K562 (cell line): ENCODE data around the gene KLHDC10. TPM values are rescaled to one million over a fixed set of nuclear protein-coding genes. Genes with fewer than 3 reads are reported as not detected.

Experiments
- ASH1L ChIP-seq: fragments of 450-650 bp; IDR thresholded peaks from 2 replicates; pipeline ENCODE4 v1.6.1; 2018; ENCODE audit warnings: borderline replicate concordance, mild to moderate bottlenecking, low read depth; ENCODE audit not compliant: partially characterized antibody
- BRCA1 ChIP-seq, 2 experiments: fragments of 450-650 bp in 1 of 2; sonication (generic) in 1 of 2; formaldehyde crosslinking in 1 of 2; IDR thresholded peaks; 2 replicates each; pipeline versions ENCODE4 v1.5.0 to v1.6.1; 2017 to 2020; ENCODE audit warnings: mild to moderate bottlenecking in 1 of 2, missing genetic modification reagents in 1 of 2
- ELF4 ChIP-seq: fragments of 450-650 bp; formaldehyde crosslinking; IDR thresholded peaks from 2 replicates; pipeline ENCODE4 v1.4.0; 2022; ENCODE audit warnings: missing genetic modification characterization
- ETV5 ChIP-seq: sonication (generic); formaldehyde crosslinking; IDR thresholded peaks from 2 replicates; pipeline ENCODE4 v1.4.0; 2020; ENCODE audit warnings: low read depth, mild to moderate bottlenecking, missing genetic modification reagents
- NCOA4 ChIP-seq: fragments of 450-650 bp; IDR thresholded peaks from 2 replicates; pipeline ENCODE4 v1.6.1; 2018; ENCODE audit warnings: mild to moderate bottlenecking; ENCODE audit not compliant: partially characterized antibody
- TRIM24 ChIP-seq, 2 experiments: fragments of 450-650 bp; IDR thresholded peaks; 2 replicates each; pipeline ENCODE4 v1.6.1; 2016
- WHSC1 ChIP-seq: IDR thresholded peaks from one replicate; pipeline ENCODE4 v1.6.1; 2012; ENCODE audit warnings: low read length, control low read depth, inconsistent platforms
- ZNF217 ChIP-seq: sonication (generic); formaldehyde crosslinking; IDR thresholded peaks from 2 replicates; pipeline ENCODE4 v1.8.0; 2022; ENCODE audit warnings: mild to moderate bottlenecking, missing genetic modification reagents
- ZNF57 ChIP-seq: fragments of 450-650 bp; formaldehyde crosslinking; IDR thresholded peaks from 2 replicates; pipeline ENCODE4 v1.4.0; 2020; ENCODE audit warnings: mild to moderate bottlenecking, moderate library complexity
- polyA plus RNA-seq, 8 experiments: library from polyadenylated mRNA; depleted of rRNA in 4 of 8; stranded (reverse) in 5 of 8; unstranded in 3 of 8; fragments of >200 nt; fragmentation: Nextera tagmentation in 2 of 8; fragmentation: Illumina TruSeq in 1 of 8; extraction: Ambion mirVana in 2 of 8; extraction: Trizol in 1 of 8; gene quantifications; 2 replicates each; pipeline versions ENCODE4 v1.2.1 to v1.2.3, GENCODE V29; 2011 to 2014; ENCODE audit warnings: inconsistent platforms in 1 of 8, missing spikeins in 1 of 8
- total RNA-seq, 7 experiments: library from RNA; depleted of rRNA in 6 of 7; stranded (reverse); fragments of >200 nt in 6 of 7; fragmentation: Illumina TruSeq in 2 of 7; extraction: Trizol in 2 of 7; gene quantifications; 2 replicates each; pipeline versions ENCODE4 v1.2.1 to v1.2.3, GENCODE V29; 2011 to 2021; ENCODE audit warnings: low replicate concordance in 1 of 7
- TF ChIP-seq, protein P1 (sequence below), 2 experiments: fragments of 250-450 bp in 1 of 2; fragments of 450-650 bp in 1 of 2; sonication (Bioruptor Pico) in 1 of 2; IDR thresholded peaks; 2 replicates each; pipeline versions ENCODE4 v1.6.1 to v1.8.0; 2016 to 2021; ENCODE audit warnings: mild to moderate bottlenecking in 2 of 2, moderate library complexity in 2 of 2, missing compliant biosample characterization in 1 of 2, missing genetic modification characterization in 1 of 2
- TF ChIP-seq, protein P2 (sequence below): fragments of 450-650 bp; IDR thresholded peaks from 2 replicates; pipeline ENCODE4 v1.6.1; 2017; ENCODE audit warnings: antibody characterized with exemption
- TF ChIP-seq, protein P3 (sequence below), 2 experiments: fragments of 450-650 bp in 1 of 2; sonication (generic) in 1 of 2; formaldehyde crosslinking in 1 of 2; IDR thresholded peaks; 2 replicates each; pipeline versions ENCODE4 v1.7.1 to v1.9.0; 2016 to 2022; ENCODE audit warnings: inconsistent platforms in 1 of 2, mild to moderate bottlenecking in 1 of 2, missing genetic modification reagents in 1 of 2

KLHDC10 gene
- total and polyA plus RNA-seq, 9 of the 15 experiments (the other 6 are each of a cell fraction or from before 2014, with no cell fraction given): 9.8 to 80.5 (median 31.4) TPM

DNA sequence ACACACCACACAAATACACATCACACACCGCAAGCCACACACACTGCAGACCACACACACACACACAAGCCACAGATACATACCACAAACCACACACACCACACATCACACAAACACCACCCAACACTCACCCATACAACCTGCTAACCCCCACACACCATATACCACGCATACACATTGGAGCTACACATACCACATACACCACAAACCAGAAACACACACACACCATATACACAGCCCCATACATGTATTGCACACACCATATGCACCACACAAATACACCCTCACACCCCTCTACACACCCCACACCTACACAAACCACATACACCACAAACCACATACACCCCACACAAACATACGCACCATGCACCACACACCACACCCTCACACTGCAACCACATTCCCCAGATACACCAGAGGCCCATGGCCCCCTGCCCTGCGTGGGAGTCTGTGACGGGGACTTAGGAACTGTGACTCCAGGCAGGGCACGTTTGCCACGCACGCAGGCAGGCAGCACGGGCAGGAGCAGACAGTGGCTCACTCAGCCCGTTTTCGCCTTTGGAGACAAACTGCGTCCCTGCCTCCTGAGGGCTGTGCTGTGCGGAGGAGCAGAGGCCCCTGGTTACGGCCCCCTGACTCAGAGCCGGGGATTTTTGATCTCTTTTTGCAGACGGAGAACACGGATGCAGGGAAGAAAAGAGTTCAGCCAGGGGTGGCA is 82.3 kb downstream of the KLHDC10 start (continued):
- TF ChIP-seq, protein P1, sequence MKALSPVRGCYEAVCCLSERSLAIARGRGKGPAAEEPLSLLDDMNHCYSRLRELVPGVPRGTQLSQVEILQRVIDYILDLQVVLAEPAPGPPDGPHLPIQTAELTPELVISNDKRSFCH (CRISPR knock-in tag; IDR thresholded peaks at IDR 0.05): no peak
- TF ChIP-seq, protein P1 (tag; IDR thresholded peaks at IDR 0.05): peak; percentile 21; the same call in 1 of the 2 replicates
- TF ChIP-seq WHSC1 (peak; percentile 39), ZNF57 (CRISPR knock-in tag) (no peak), NCOA4 (no peak), ZNF217 (CRISPR knock-in tag) (peak; percentile 69; the same call in 1 of the 2 replicates), TRIM24 (IDR thresholded peaks at IDR 0.05) (0 out of 4 replicates have a peak, but pooled peaks have one; percentile 27 to 43), ASH1L (peak; percentile 36), ELF4 (peak; percentile 8; the same call in 1 of the 2 replicates), BRCA1 (IDR thresholded peaks at IDR 0.05) (no peak), BRCA1 (CRISPR knock-in tag; IDR thresholded peaks at IDR 0.05) (0 out of 2 replicates have a peak, but pooled peaks have one; percentile 66), ETV5 (CRISPR knock-in tag) (0 out of 2 replicates have a peak, but pooled peaks have one; percentile 24)
- TF ChIP-seq, protein P2, sequence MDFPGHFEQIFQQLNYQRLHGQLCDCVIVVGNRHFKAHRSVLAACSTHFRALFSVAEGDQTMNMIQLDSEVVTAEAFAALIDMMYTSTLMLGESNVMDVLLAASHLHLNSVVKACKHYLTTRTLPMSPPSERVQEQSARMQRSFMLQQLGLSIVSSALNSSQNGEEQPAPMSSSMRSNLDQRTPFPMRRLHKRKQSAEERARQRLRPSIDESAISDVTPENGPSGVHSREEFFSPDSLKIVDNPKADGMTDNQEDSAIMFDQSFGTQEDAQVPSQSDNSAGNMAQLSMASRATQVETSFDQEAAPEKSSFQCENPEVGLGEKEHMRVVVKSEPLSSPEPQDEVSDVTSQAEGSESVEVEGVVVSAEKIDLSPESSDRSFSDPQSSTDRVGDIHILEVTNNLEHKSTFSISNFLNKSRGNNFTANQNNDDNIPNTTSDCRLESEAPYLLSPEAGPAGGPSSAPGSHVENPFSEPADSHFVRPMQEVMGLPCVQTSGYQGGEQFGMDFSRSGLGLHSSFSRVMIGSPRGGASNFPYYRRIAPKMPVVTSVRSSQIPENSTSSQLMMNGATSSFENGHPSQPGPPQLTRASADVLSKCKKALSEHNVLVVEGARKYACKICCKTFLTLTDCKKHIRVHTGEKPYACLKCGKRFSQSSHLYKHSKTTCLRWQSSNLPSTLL: 0 out of 2 replicates have a peak, but pooled peaks have one; percentile 60
- TF ChIP-seq, protein P3, sequence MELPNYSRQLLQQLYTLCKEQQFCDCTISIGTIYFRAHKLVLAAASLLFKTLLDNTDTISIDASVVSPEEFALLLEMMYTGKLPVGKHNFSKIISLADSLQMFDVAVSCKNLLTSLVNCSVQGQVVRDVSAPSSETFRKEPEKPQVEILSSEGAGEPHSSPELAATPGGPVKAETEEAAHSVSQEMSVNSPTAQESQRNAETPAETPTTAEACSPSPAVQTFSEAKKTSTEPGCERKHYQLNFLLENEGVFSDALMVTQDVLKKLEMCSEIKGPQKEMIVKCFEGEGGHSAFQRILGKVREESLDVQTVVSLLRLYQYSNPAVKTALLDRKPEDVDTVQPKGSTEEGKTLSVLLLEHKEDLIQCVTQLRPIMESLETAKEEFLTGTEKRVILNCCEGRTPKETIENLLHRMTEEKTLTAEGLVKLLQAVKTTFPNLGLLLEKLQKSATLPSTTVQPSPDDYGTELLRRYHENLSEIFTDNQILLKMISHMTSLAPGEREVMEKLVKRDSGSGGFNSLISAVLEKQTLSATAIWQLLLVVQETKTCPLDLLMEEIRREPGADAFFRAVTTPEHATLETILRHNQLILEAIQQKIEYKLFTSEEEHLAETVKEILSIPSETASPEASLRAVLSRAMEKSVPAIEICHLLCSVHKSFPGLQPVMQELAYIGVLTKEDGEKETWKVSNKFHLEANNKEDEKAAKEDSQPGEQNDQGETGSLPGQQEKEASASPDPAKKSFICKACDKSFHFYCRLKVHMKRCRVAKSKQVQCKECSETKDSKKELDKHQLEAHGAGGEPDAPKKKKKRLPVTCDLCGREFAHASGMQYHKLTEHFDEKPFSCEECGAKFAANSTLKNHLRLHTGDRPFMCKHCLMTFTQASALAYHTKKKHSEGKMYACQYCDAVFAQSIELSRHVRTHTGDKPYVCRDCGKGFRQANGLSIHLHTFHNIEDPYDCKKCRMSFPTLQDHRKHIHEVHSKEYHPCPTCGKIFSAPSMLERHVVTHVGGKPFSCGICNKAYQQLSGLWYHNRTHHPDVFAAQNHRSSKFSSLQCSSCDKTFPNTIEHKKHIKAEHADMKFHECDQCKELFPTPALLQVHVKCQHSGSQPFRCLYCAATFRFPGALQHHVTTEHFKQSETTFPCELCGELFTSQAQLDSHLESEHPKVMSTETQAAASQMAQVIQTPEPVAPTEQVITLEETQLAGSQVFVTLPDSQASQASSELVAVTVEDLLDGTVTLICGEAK (IDR thresholded peaks at IDR 0.05): no peak
- TF ChIP-seq, protein P3 (CRISPR knock-in tag; IDR thresholded peaks at IDR 0.05): peak; percentile 10; the same call in 1 of the 2 replicates
